ELF-1 (cell line): Measurements from ENCODE around the gene IQSEC1.

ENCODE experiments used
- DNase-seq: peaks from one replicate; pipeline ENCODE4 v3.0.0-alpha.2; 2016; ENCODE audit warnings: low read depth, low spot score

Gene IQSEC1

GRCh38 chr3:13016083-13016720 lies 57.0 kb downstream of the IQSEC1 start:
- DNase-seq, result peak; percentile 50

GRCh38 chr3:13015286-13016082 lies 57.7 kb downstream of the IQSEC1 start:
- no peak for DNase-seq

- no peak for DNase-seq
Observed at GRCh38 chr3:13014755-13015285, 58.4 kb downstream of the IQSEC1 start.

- peak; percentile 52 for DNase-seq
Observed at GRCh38 chr3:13013994-13014754, 59.1 kb downstream of the IQSEC1 start.

- DNase-seq, result no peak
Observed at GRCh38 chr3:13013566-13013965, 59.7 kb downstream of the IQSEC1 start.

- no peak for DNase-seq
Observed at GRCh38 chr3:13013151-13013561, 60.1 kb downstream of the IQSEC1 start.

- DNase-seq, result no peak
Observed at GRCh38 chr3:13012221-13012691, 61.0 kb downstream of the IQSEC1 start.

- no peak for DNase-seq
Observed at GRCh38 chr3:13011573-13012220, 61.5 kb downstream of the IQSEC1 start.

GRCh38 chr3:13010780-13011572 lies 62.3 kb downstream of the IQSEC1 start:
- no peak for DNase-seq

GRCh38 chr3:13009946-13010315 lies 63.3 kb downstream of the IQSEC1 start:
- DNase-seq, result no peak

GRCh38 chr3:13009132-13009945 lies 63.9 kb downstream of the IQSEC1 start:
- DNase-seq, result no peak

GRCh38 chr3:13008155-13008995 lies 64.9 kb downstream of the IQSEC1 start:
- DNase-seq, result no peak

- no peak for DNase-seq
Observed at GRCh38 chr3:13007251-13007941, 65.8 kb downstream of the IQSEC1 start.

GRCh38 chr3:13006216-13006990 lies 66.8 kb downstream of the IQSEC1 start:
- DNase-seq, result no peak

GRCh38 chr3:13005301-13005700 lies 67.9 kb downstream of the IQSEC1 start:
- DNase-seq, result no peak

- DNase-seq, result no peak
Observed at GRCh38 chr3:13004376-13004775, 68.9 kb downstream of the IQSEC1 start.

GRCh38 chr3:13003608-13004007 lies 69.6 kb downstream of the IQSEC1 start:
- DNase-seq, result no peak
